ENCODE measurements around the gene UBE2D1.
A peak's percentile ranks its signal among the peaks of the same experiment; 100 is the strongest.

UBE2D1 gene

GRCh38 chr10:58384095-58384494 lies 49.3 kb downstream of the UBE2D1 start:
- DNase-seq (ENCODE audit: low read depth), result peak; percentile 86
- H3K4me3 ChIP-seq (ENCODE audit: low read depth, low read length), result peak overlapping the region; percentile 67
- TF ChIP-seq CTCF (IDR thresholded peaks at IDR 0.05; ENCODE audit: low read depth, low read length) (no peak), MYC (IDR thresholded peaks at IDR 0.05; ENCODE audit: low read depth, low read length) (0 out of 2 replicates have a peak, but pooled peaks have one; percentile 22)

- peak overlapping the region; percentile 67 for H3K4me3 ChIP-seq (ENCODE audit: low read depth, low read length)
- TF ChIP-seq CTCF (IDR thresholded peaks at IDR 0.05; ENCODE audit: low read depth, low read length), result no peak
- no peak for DNase-seq (ENCODE audit: low read depth)
These were observed 49.8 kb downstream of the UBE2D1 start for GRCh38 chr10:58384544-58384998.

GRCh38 chr10:58384999-58385783 lies 50.4 kb downstream of the UBE2D1 start, which contains the start of gene TFAM:
TFAM (plus strand) TSS chr10:58385410; CDS start chr10:58385548, 138 bp downstream.
- H3K4me3 ChIP-seq (ENCODE audit: low read depth, low read length), result peak within 1 kb of the TSS; percentile 95

GRCh38 chr10:58385784-58386112 lies 50.9 kb downstream of the UBE2D1 start:
- TF ChIP-seq CTCF (IDR thresholded peaks at IDR 0.05; ENCODE audit: low read depth, low read length), result no peak
- TF ChIP-seq MYC (IDR thresholded peaks at IDR 0.05; ENCODE audit: low read depth, low read length), result no peak
- no peak for TF ChIP-seq MAX (IDR thresholded peaks at IDR 0.05; ENCODE audit: low read depth, low read length)
- no peak for TF ChIP-seq POLR2A (IDR thresholded peaks at IDR 0.05; ENCODE audit: extremely low read depth, insufficient read length)
- peak overlapping the region; percentile 95 for H3K4me3 ChIP-seq (ENCODE audit: low read depth, low read length)
- peak; percentile 55 for DNase-seq (ENCODE audit: low read depth)

More at GRCh38 chr10:58384999-58385783, 50.4 kb downstream of the UBE2D1 start, which contains the start of gene TFAM:
- DNase-seq (ENCODE audit: low read depth), result peak; percentile 97
- TF ChIP-seq POLR2A (IDR thresholded peaks at IDR 0.05; ENCODE audit: extremely low read depth, insufficient read length), result peak; percentile 99
- peak; percentile 91 for TF ChIP-seq MAX (IDR thresholded peaks at IDR 0.05; ENCODE audit: low read depth, low read length)
- TF ChIP-seq MYC (IDR thresholded peaks at IDR 0.05; ENCODE audit: low read depth, low read length), result peak; percentile 95
- peak; percentile 58 for TF ChIP-seq CTCF (IDR thresholded peaks at IDR 0.05; ENCODE audit: low read depth, low read length)

GRCh38 chr10:58389024-58389423 lies 54.2 kb downstream of the UBE2D1 start:
- DNase-seq (ENCODE audit: low read depth), result no peak
- TF ChIP-seq POLR2A (IDR thresholded peaks at IDR 0.05; ENCODE audit: extremely low read depth, insufficient read length) (no peak), MYC (IDR thresholded peaks at IDR 0.05; ENCODE audit: low read depth, low read length) (no peak)
- H3K4me3 ChIP-seq (ENCODE audit: low read depth, low read length), result no peak overlapping the region

- no peak for DNase-seq (ENCODE audit: low read depth)
- TF ChIP-seq POLR2A (IDR thresholded peaks at IDR 0.05; ENCODE audit: extremely low read depth, insufficient read length), result no peak
- no peak for TF ChIP-seq MYC (IDR thresholded peaks at IDR 0.05; ENCODE audit: low read depth, low read length)
- no peak for TF ChIP-seq MAX (IDR thresholded peaks at IDR 0.05; ENCODE audit: low read depth, low read length)
- no peak for TF ChIP-seq CTCF (IDR thresholded peaks at IDR 0.05; ENCODE audit: low read depth, low read length)
- no peak overlapping the region for H3K4me3 ChIP-seq (ENCODE audit: low read depth, low read length)
These were observed 58.5 kb downstream of the UBE2D1 start for GRCh38 chr10:58393317-58393716.
